GM13977 (cell line): ENCODE results near the gene AGRN.
"Not testable (repeated sequence)": the region's sequence is repeated elsewhere in the genome, so short reads cannot be mapped to it uniquely, and the experiment has no call there.

Experiments
- DNase-seq: peaks from one replicate; pipeline ENCODE4 v3.0.0; 2012; ENCODE audit warnings: low spot score
- in situ Hi-C: fragments of 300-500 bp; cut with MboI; formaldehyde crosslinking; loops from one replicate; pipeline ENCODE4 v1.12.0; 2022; ENCODE audit warnings: low sequenced_read_pairs, low pct_unique_long_range_greater_than_20kb, mixed read lengths, inconsistent platforms; ENCODE audit not compliant: unreplicated experiment
- TF ChIP-seq, protein P1 (sequence below): IDR thresholded peaks from 2 replicates; pipeline ENCODE4 v1.5.1; 2012; ENCODE audit warnings: mild to moderate bottlenecking, control low read depth; ENCODE audit not compliant: insufficient read depth; ENCODE audit errors: extremely low read depth, missing control alignments

AGRN gene

DNA sequence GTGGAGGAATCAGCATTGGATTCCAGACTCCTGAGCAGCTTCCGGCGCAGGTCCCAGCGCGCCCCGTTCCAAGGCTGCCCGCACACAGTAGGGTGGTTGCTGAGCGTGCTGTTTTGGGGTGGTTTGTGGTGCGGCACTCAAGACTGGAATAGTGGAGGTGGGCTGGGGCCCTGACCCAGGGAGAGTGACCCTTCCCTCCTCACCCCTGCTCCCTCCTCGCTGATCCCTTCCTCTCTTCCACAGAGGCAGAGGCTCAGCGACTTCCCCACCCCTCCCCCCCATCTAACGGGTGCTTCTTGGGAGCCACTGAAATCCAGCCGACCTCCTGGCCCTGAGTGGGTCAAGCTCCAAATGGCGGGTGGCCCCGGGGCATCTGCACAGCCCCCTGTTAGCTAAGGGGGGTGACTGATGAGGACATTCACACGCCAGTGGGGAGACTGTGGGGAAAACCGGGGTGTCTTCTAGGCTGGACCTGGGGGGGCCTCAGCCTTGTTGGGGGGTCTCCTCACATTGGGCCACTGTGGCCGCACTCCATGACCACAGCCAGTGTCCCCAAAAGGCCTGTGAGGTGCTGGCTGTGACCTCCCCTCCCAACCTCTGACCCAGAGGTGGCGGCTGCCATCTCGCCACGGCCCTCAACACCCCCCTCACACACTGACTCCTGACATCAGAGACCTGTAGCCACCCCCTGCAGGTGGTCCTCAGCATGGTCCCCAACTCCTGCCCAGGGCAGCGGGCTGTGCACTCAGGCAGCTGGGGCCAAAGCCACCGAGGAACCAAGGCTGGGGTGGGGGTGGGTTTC lies 16.1 kb upstream of the AGRN start:
- in situ Hi-C loops = no loop called here
- DNase-seq = no peak
- TF ChIP-seq, protein P1, sequence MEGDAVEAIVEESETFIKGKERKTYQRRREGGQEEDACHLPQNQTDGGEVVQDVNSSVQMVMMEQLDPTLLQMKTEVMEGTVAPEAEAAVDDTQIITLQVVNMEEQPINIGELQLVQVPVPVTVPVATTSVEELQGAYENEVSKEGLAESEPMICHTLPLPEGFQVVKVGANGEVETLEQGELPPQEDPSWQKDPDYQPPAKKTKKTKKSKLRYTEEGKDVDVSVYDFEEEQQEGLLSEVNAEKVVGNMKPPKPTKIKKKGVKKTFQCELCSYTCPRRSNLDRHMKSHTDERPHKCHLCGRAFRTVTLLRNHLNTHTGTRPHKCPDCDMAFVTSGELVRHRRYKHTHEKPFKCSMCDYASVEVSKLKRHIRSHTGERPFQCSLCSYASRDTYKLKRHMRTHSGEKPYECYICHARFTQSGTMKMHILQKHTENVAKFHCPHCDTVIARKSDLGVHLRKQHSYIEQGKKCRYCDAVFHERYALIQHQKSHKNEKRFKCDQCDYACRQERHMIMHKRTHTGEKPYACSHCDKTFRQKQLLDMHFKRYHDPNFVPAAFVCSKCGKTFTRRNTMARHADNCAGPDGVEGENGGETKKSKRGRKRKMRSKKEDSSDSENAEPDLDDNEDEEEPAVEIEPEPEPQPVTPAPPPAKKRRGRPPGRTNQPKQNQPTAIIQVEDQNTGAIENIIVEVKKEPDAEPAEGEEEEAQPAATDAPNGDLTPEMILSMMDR = no peak

DNA sequence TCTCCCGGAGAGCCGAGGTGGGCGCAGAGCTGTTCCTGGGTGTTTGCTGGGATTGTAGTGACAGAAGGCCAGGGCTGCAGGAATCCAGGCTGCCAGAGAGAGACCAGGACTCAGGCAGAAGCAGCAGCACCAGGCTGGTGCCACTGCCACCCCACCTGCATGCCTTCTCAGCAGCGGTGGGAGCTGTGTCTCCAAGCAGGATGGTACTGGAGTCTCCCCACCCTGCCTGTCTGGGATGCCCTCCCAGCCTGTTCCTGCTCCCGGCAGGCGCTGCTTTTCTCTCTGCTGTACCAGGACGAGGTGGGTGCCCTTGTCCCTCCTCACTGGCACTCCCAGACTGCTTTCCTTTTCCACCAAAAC lies 15.5 kb upstream of the AGRN start:
- TF ChIP-seq, protein P1 = no peak
- DNase-seq = no peak
- in situ Hi-C loops = no loop called here

DNA sequence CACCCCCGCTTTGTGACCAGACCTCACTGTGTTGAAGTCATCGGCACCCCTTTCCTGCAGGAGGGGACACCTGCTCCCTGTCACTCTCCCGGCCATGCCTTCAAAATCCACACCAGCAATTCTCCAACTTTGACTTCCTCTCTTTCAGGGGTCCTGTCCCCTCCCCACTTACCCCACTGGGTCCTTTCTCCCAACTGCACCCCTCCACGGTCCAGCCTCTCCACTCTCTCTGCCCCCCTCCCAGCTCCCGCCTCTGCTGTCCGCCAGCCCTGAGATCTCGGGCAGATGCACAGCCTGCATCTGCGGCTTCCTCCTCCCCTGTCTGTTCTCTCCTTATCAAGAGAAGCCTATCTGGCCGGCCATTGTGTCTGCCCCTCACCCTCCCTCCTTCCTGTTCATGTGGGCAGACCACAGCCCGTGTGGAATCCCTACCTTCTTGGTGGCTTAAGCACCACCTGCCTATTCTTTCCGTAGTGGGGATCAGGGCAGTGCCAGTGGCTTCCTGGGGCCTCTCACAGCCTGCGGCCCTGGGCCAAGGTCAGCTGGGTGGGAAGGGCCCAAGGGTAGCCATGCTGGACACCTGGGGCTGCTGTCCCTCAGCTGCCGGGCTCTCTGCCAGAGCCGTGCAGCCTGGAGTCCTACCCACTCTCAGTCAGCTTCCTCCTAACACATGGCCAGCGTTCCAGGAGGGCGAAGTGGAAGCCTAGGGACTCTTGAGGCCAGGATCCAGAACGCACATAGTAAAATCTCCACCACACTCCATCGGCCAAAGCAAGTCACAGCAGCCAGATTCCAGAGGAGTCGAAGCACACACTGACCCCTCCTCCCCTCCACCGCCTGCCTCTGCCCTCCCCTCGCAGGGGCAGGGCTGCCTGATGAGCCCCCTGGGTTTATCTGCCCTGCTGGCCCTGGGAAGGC lies 14.9 kb upstream of the AGRN start:
- TF ChIP-seq, protein P1 = no peak
- peak; percentile 65 for DNase-seq
- in situ Hi-C loops = no loop called here

- TF ChIP-seq, protein P1 = no peak
- no peak for DNase-seq
- in situ Hi-C loops = no loop called here
Observed at GRCh38 chr1:1005774-1006304, 14.1 kb upstream of the AGRN start.

GRCh38 chr1:1006305-1007159 lies 13.4 kb upstream of the AGRN start:
- DNase-seq = no peak
- in situ Hi-C loops = no loop called here
- TF ChIP-seq, protein P1 = no peak

DNA sequence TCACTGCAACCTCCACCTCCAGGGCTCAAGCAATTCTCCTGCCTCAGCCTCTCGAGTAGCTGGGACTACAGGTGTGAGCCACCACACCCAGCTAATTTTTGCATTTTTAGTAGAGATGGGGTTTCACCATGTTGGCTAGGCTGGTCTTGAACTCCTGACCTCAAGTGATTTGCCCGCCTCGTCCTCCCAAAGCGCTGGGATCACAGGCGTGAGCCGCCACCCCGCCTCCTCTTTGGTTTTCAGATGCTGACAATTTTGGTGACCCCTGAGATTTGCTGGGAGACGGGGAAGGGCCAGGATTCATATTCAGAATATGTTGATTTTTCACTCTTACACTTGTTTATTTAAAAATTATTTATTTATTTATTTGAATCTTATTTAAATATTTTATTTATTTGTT lies 9.8 kb upstream of the AGRN start:
- DNase-seq, in situ Hi-C loops: not testable (repeated sequence)
